ENCODE data around the gene CUX1. TPM values are rescaled to one million over a fixed set of nuclear protein-coding genes. Genes with fewer than 3 reads are reported as not detected.

CUX1 gene
- total and polyA plus RNA-seq, 9 donors = 42.2 to 151 (median 126) TPM

DNA sequence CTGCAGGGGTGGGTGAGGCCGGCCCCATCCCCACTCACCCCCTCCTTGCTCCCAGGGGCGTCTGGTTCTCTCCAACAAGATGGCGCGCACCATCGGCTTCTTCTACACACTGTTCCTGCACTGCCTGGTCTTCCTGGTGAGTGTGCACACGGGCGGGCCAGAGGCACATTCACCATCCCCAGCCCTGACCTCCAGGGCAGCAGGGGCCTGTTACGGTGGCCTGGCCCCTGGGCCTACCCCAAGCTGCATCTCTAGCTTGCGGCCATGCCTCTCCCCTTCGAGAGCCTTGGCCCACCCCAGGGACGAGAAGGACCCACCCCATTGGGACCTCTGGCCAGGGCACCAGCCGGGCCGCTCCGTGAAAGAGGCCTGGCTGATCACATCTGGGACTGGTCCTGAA, 464.4 kb downstream of the CUX1 start:
- Histone ChIP-seq H3K36me3 (no peaks in the 10 kb centered on the region), H3K27ac (no peak overlapping the region), H3K4me3 (no peak overlapping the region), H3K4me1 (ENCODE audit: insufficient read depth) (peaks cover 3% of the 10 kb centered on the region), H3K27me3 (no peaks in the 10 kb centered on the region), H3K9me3 (no peaks in the 10 kb centered on the region)
- TF ChIP-seq POLR2A (IDR thresholded peaks at IDR 0.05) = no peak
- no peak for TF ChIP-seq EP300 (IDR thresholded peaks at IDR 0.05)
- no peak for TF ChIP-seq CTCF (IDR thresholded peaks at IDR 0.05)
- intact Hi-C loops (cut with DNase I) = loop anchor here (5.0 kb wide), 1 partner anchor 111 kb away; no protein-coding TSS in a partner anchor
- no peak for DNase-seq
- WGBS, 3 donors = 89 to 91% (median 89%) methylated on average over 14 of the region's 14 CpGs

GRCh38 chr7:102282465-102283362, 465.3 kb downstream of the CUX1 start:
- no peak overlapping the region for H3K27ac ChIP-seq
- TF ChIP-seq CTCF (IDR thresholded peaks at IDR 0.05) = no peak
- TF ChIP-seq EP300 (IDR thresholded peaks at IDR 0.05) = no peak
- no peak for TF ChIP-seq POLR2A (IDR thresholded peaks at IDR 0.05)
- no peaks in the 10 kb centered on the region for H3K9me3 ChIP-seq
- H3K27me3 ChIP-seq = no peaks in the 10 kb centered on the region
- intact Hi-C loops (cut with DNase I) = loop anchor here (5.0 kb wide), 1 partner anchor 110 kb away; no protein-coding TSS in a partner anchor
- no peak overlapping the region for H3K4me3 ChIP-seq
- WGBS, 3 donors = 78 to 84% (median 82%) methylated on average over 28 to 32 of the region's 32 CpGs
- no peaks in the 10 kb centered on the region for H3K36me3 ChIP-seq
- DNase-seq = no peak
- H3K4me1 ChIP-seq (ENCODE audit: insufficient read depth) = peaks cover 4% of the 10 kb centered on the region

DNA sequence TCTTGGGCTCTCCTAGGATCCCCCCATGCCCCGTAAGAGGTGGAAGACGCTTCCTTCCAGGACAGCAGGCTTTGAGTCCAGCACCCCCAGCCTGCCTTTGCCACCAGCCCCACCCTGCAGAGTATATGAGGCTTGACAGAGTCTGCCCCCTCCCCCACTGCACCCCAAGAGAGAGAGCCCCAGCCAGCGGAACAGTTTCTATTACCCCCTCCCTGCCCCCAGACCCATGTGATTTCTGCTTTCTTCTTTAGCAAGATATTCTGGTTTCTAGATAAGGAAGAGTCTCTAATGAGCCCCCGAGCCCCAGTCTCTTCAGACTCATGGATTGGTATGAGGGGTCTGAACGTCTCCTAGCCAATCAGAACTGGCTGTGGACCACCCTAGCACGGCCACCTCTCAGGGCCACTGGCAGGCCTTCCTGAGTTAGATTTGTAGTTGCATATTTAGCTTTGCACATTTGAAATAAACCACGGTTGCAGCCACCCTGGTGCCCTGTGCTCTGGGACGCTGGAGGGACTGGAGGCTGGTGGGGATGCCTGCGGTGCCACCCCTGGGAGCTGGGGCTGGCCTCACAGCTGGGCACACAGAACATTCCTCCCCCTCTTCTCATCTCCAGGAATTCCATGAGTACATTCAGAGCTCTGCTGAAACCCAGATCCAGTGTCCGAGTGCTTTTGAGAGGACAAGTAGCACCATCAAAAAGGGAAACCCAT, 466.2 kb downstream of the CUX1 start:
- no peak for TF ChIP-seq EP300 (IDR thresholded peaks at IDR 0.05)
- no peak for TF ChIP-seq POLR2A (IDR thresholded peaks at IDR 0.05)
- TF ChIP-seq CTCF (IDR thresholded peaks at IDR 0.05) = no peak
- 65 to 75% (median 67%) methylated on average over 10 of the region's 10 CpGs for WGBS, 3 donors
- Histone ChIP-seq H3K4me3 (no peak overlapping the region), H3K27ac (no peak overlapping the region), H3K36me3 (no peaks in the 10 kb centered on the region), H3K27me3 (no peaks in the 10 kb centered on the region), H3K9me3 (no peaks in the 10 kb centered on the region), H3K4me1 (ENCODE audit: insufficient read depth) (peaks cover 7% of the 10 kb centered on the region)
- DNase-seq = no peak
- intact Hi-C loops (cut with DNase I) = loop anchor here (5.0 kb wide), 1 partner anchor 109 kb away; no protein-coding TSS in a partner anchor

- peak overlapping the region in 1 of 2 donors; percentile 85 for H3K27ac ChIP-seq
- TF ChIP-seq EP300 (IDR thresholded peaks at IDR 0.05) = no peak
- no peak for TF ChIP-seq POLR2A (IDR thresholded peaks at IDR 0.05)
- TF ChIP-seq CTCF (IDR thresholded peaks at IDR 0.05) = no peak
- no peaks in the 10 kb centered on the region for H3K9me3 ChIP-seq
- H3K4me1 ChIP-seq (ENCODE audit: insufficient read depth) = peaks cover 7% of the 10 kb centered on the region
- WGBS, 3 donors = 74 to 87% (median 78%) methylated on average over 12 of the region's 12 CpGs
- H3K27me3 ChIP-seq = no peaks in the 10 kb centered on the region
- H3K36me3 ChIP-seq = no peaks in the 10 kb centered on the region
- intact Hi-C loops (cut with DNase I) = loop anchor here (5.0 kb wide), 1 partner anchor 108 kb away; no protein-coding TSS in a partner anchor
- DNase-seq = no peak
- no peak overlapping the region for H3K4me3 ChIP-seq
These were observed 467.0 kb downstream of the CUX1 start for GRCh38 chr7:102284399-102284798.

Measured in ovary (tissue), 9 donors.